Measurements from ENCODE around the gene NCAPH2. TPM values are rescaled to one million over a fixed set of nuclear protein-coding genes. Genes with fewer than 3 reads are reported as not detected.

NCAPH2 gene
- total and polyA plus RNA-seq, 7 donors, result 19.2 to 26.3 (median 22.0) TPM

- TF ChIP-seq CTCF (IDR thresholded peaks at IDR 0.05), result no peak
- Histone ChIP-seq H3K4me3 (no peak overlapping the region), H3K27ac (no peak overlapping the region), H3K4me1 (peaks cover 22% of the 10 kb centered on the region), H3K9me3 (no peaks in the 10 kb centered on the region), H3K36me3 (ENCODE audit: insufficient read depth in 1 of 2, low read depth in 1 of 2) (peaks cover 0 to 77% of the 10 kb centered on the region in 2 donors), H3K27me3 (ENCODE audit: insufficient read depth in 3 of 3, low read length in 2 of 3) (no peaks in the 10 kb centered on the region)
- ATAC-seq (no peak), DNase-seq (no peak)
- intact Hi-C loops (cut with DNase I), result no loop called here
- WGBS, 3 donors, result 76 to 81% (median 76%) methylated on average over 11 of the region's 11 CpGs
Observed at GRCh38 chr22:50574383-50574755, 66.3 kb downstream of the NCAPH2 start.

Other genes starting within 250 kb of the NCAPH2 start
- 100 to 1,000 TPM; 107 to 178 (median 145) TPM for gene MAPK12, start 246.5 kb upstream of the NCAPH2 start, total RNA-seq
- 100 to 1,000 TPM in 2 of 3 donors, 10 to 100 TPM in 1; 57.4 to 148 (median 131) TPM for gene MAPK12, start 246.5 kb upstream of the NCAPH2 start, polyA plus RNA-seq
- 1 to 10 TPM; 4.4 to 6.3 (median 5.4) TPM for gene MAPK11, start 237.8 kb upstream of the NCAPH2 start, total RNA-seq
- gene MAPK11, start 237.8 kb upstream of the NCAPH2 start, polyA plus RNA-seq, result 1 to 10 TPM; 1.7 to 5.3 (median 4.0) TPM
- gene PLXNB2, start 200.6 kb upstream of the NCAPH2 start, total RNA-seq, result 10 to 100 TPM; 13.6 to 43.7 (median 15.0) TPM
- 10 to 100 TPM in 1 of 3 donors, 1 to 10 TPM in 2; 3.9 to 11.6 (median 5.8) TPM for gene PLXNB2, start 200.6 kb upstream of the NCAPH2 start, polyA plus RNA-seq
- 1 to 10 TPM in 2 of 4 donors, under 1 TPM in 2; 0.57 to 1.6 (median 0.94) TPM for gene DENND6B, start 181.2 kb upstream of the NCAPH2 start, total RNA-seq
- under 1 TPM; 0.46 to 0.93 (median 0.81) TPM for gene DENND6B, start 181.2 kb upstream of the NCAPH2 start, polyA plus RNA-seq
- gene PPP6R2, start 164.9 kb upstream of the NCAPH2 start, total RNA-seq, result 10 to 100 TPM; 36.6 to 48.2 (median 42.5) TPM
- gene PPP6R2, start 164.9 kb upstream of the NCAPH2 start, polyA plus RNA-seq, result 10 to 100 TPM; 31.6 to 43.7 (median 32.1) TPM
- gene SBF1, start 33.2 kb upstream of the NCAPH2 start, total RNA-seq, result 10 to 100 TPM; 75.3 to 98.0 (median 82.8) TPM
- 10 to 100 TPM; 42.1 to 58.6 (median 54.9) TPM for gene SBF1, start 33.2 kb upstream of the NCAPH2 start, polyA plus RNA-seq
- under 1 TPM in 1 of 4 donors, not detected in 3; 0.21 TPM for gene ADM2, start 26.7 kb upstream of the NCAPH2 start, total RNA-seq
- gene ADM2, start 26.7 kb upstream of the NCAPH2 start, polyA plus RNA-seq, result under 1 TPM in 2 of 3 donors, not detected in 1; 0.01 to 0.05 TPM
- gene MIOX, start 21.4 kb upstream of the NCAPH2 start, total RNA-seq, result not detected
- not detected for gene MIOX, start 21.4 kb upstream of the NCAPH2 start, polyA plus RNA-seq
- 10 to 100 TPM; 16.7 to 18.6 (median 17.3) TPM for gene LMF2, start 522 bp upstream of the NCAPH2 start, total RNA-seq
- gene LMF2, start 522 bp upstream of the NCAPH2 start, polyA plus RNA-seq, result 10 to 100 TPM; 14.9 to 24.1 (median 15.6) TPM
- gene SCO2, start 17.4 kb downstream of the NCAPH2 start, total RNA-seq, result under 1 TPM in 1 of 4 donors, not detected in 3; 0.97 TPM
- gene SCO2, start 17.4 kb downstream of the NCAPH2 start, polyA plus RNA-seq, result under 1 TPM in 2 of 3 donors, not detected in 1; 0.99 to 1.00 TPM
- 10 to 100 TPM in 3 of 4 donors, 1 to 10 TPM in 1; 7.1 to 18.8 (median 13.3) TPM for gene TYMP, start 21.8 kb downstream of the NCAPH2 start, total RNA-seq
- gene TYMP, start 21.8 kb downstream of the NCAPH2 start, polyA plus RNA-seq, result 10 to 100 TPM in 1 of 3 donors, 1 to 10 TPM in 2; 5.0 to 26.0 (median 7.0) TPM
- under 1 TPM in 1 of 4 donors, not detected in 3; 0.11 TPM for gene KLHDC7B, start 37.7 kb downstream of the NCAPH2 start, total RNA-seq
- gene KLHDC7B, start 37.7 kb downstream of the NCAPH2 start, polyA plus RNA-seq, result under 1 TPM in 2 of 3 donors, not detected in 1; 0.01 TPM
- gene SYCE3, start 54.7 kb downstream of the NCAPH2 start, total RNA-seq, result not detected
- gene SYCE3, start 54.7 kb downstream of the NCAPH2 start, polyA plus RNA-seq, result not detected
- 100 to 1,000 TPM in 3 of 4 donors, 10 to 100 TPM in 1; 75.8 to 144 (median 139) TPM for gene CPT1B, start 70.2 kb downstream of the NCAPH2 start, total RNA-seq
- 10 to 100 TPM; 57.4 to 87.6 (median 70.8) TPM for gene CPT1B, start 70.2 kb downstream of the NCAPH2 start, polyA plus RNA-seq
- 10 to 100 TPM; 11.5 to 25.2 (median 16.3) TPM for gene CHKB, start 74.6 kb downstream of the NCAPH2 start, total RNA-seq
- gene CHKB, start 74.6 kb downstream of the NCAPH2 start, polyA plus RNA-seq, result 10 to 100 TPM; 13.1 to 14.3 (median 13.6) TPM
- under 1 TPM; 0.12 to 0.34 (median 0.17) TPM for gene MAPK8IP2, start 92.6 kb downstream of the NCAPH2 start, total RNA-seq
- gene MAPK8IP2, start 92.6 kb downstream of the NCAPH2 start, polyA plus RNA-seq, result under 1 TPM; 0.13 to 0.22 (median 0.15) TPM
- 10 to 100 TPM in 2 of 4 donors, 1 to 10 TPM in 2; 8.8 to 13.6 (median 10.4) TPM for gene ARSA, start 119.9 kb downstream of the NCAPH2 start, total RNA-seq
- 10 to 100 TPM in 1 of 3 donors, 1 to 10 TPM in 2; 8.3 to 11.7 (median 9.8) TPM for gene ARSA, start 119.9 kb downstream of the NCAPH2 start, polyA plus RNA-seq
- 10 to 100 TPM in 3 of 4 donors, 1 to 10 TPM in 1; 7.5 to 16.3 (median 13.5) TPM for gene SHANK3, start 164.6 kb downstream of the NCAPH2 start, total RNA-seq
- gene SHANK3, start 164.6 kb downstream of the NCAPH2 start, polyA plus RNA-seq, result 1 to 10 TPM; 4.2 to 9.3 (median 4.8) TPM
- gene ACR, start 230.0 kb downstream of the NCAPH2 start, total RNA-seq, result under 1 TPM in 3 of 4 donors, not detected in 1; 0.26 to 0.82 (median 0.64) TPM
- gene ACR, start 230.0 kb downstream of the NCAPH2 start, polyA plus RNA-seq, result under 1 TPM in 2 of 3 donors, not detected in 1; 0.10 to 0.19 TPM

Measured in psoas muscle (tissue), 8 donors.